ENCODE measurements around the gene AACS. TPM values are rescaled to one million over a fixed set of nuclear protein-coding genes. Genes with fewer than 3 reads are reported as not detected.
A peak's percentile ranks its signal among the peaks of the same experiment; 100 is the strongest.

The AACS gene
- total and polyA plus RNA-seq, 2 of the 8 experiments (the other 6 are each of a cell fraction or from before 2014, with no cell fraction given): 51.9 to 52.4 TPM

DNA sequence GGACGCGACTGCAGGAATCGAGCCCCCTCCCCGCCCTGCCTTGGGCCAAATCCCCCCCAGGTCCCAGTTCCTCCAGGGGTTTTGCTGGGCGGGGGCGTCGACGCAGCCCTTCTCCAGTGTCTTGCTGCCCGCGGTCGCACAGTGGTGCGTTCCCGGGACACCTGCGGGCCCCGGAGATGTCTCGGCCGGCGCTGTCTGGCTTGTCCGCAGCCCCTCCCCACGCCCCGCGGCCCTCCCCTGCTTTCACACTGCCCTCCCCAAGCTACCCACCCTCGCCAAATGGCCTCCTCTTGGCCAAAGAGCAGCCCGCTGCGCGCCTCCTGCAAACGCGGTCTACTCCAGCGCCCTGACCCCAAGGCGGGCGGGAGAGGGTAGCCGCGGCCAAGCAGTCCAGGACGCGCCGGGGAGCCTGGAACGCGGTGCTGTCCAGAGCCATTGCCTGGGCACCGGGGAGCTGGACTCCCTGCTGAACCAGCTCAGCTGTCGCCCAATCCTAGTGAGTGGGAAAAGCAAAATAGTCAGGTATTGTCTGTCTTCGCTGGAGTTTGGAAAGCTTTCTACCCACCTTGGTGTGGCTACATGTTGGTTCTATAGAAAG, 122.0 kb downstream of the AACS start:
- Histone ChIP-seq H2AFZ (ENCODE audit: low read length) (no peak overlapping the region), H3K4ac (replicated peaks; ENCODE audit: insufficient read length, low read depth, low read length) (peak overlapping the region; percentile 1)

More for the DNA sequence above, 122.0 kb downstream of the AACS start:
- Histone ChIP-seq H3K4me1 (replicated peaks in 1 of 4; ENCODE audit: control insufficient read depth in 3 of 4, insufficient read depth in 4 of 4, low read length in 3 of 4) (peaks cover 24 to 45% (median 31%) of the 10 kb centered on the region in 4 experiments), H3K23me2 (ENCODE audit: low read depth, low read length) (peaks cover 33% of the 10 kb centered on the region), H4K91ac (replicated peaks; ENCODE audit: insufficient read length, low read length) (no peak overlapping the region), H2BK120ac (replicated peaks; ENCODE audit: low read depth, low read length) (no peak overlapping the region), H3K23ac (ENCODE audit: insufficient read length) (no peak overlapping the region), H2BK12ac (ENCODE audit: low read depth, low read length) (peak overlapping the region; percentile 55; the same call in 1 of the 2 replicates), H3K27me3 (replicated peaks in 1 of 4; ENCODE audit: control insufficient read depth in 3 of 4, extremely low read depth in 1 of 4, insufficient read depth in 3 of 4, low read length in 3 of 4) (peaks cover 0 to 11% (median 5%) of the 10 kb centered on the region in 4 experiments; a peak in 4 of 7 replicates), H3K36me3 (ENCODE audit: control insufficient read depth in 2 of 4, insufficient read depth in 4 of 4, low read length in 3 of 4) (no peaks in the 10 kb centered on the region), H3K4me3 (ENCODE audit: extremely low read depth in 1 of 4, insufficient read depth in 2 of 4, low read depth in 3 of 4, low read length in 4 of 4) (peak overlapping the region; percentile 31 to 91 (median 61)), H2BK15ac (ENCODE audit: low read length) (peak overlapping the region; percentile 48; the same call in 1 of the 2 replicates), H3K56ac (replicated peaks; ENCODE audit: insufficient read length, low read depth, low read length) (no peak overlapping the region), H4K20me1 (replicated peaks in 1 of 2; ENCODE audit: control insufficient read depth in 1 of 2, insufficient read depth in 2 of 2, low read length in 2 of 2) (peaks cover 8 to 22% of the 10 kb centered on the region in 2 experiments), H3K9ac (replicated peaks in 1 of 4; ENCODE audit: extremely low read depth in 1 of 4, low read depth in 3 of 4, low read length in 3 of 4) (peak overlapping the region in 1 of 4 experiments; percentile 34; a peak in 2 of 7 replicates), H3K14ac (ENCODE audit: insufficient read length) (no peak overlapping the region), H3K27ac (ENCODE audit: low read depth, low read length) (no peak overlapping the region), H3K79me1 (ENCODE audit: low read depth, low read length) (peaks cover 16% of the 10 kb centered on the region), H3K4me2 (ENCODE audit: insufficient read depth in 1 of 2, low read depth in 2 of 2, low read length in 2 of 2) (peak overlapping the region; percentile 72 to 80), H3K9me3 (ENCODE audit: insufficient read depth in 2 of 2, low read depth in 1 of 2, low read length in 1 of 2) (no peaks in the 10 kb centered on the region), H2AK5ac (ENCODE audit: low read depth, low read length) (no peak overlapping the region), H4K5ac (ENCODE audit: insufficient read length, low read depth, low read length) (no peak overlapping the region), H3K18ac (ENCODE audit: extremely low read depth, low read length) (peak overlapping the region; percentile 44), H3K79me2 (ENCODE audit: control insufficient read depth in 1 of 2, insufficient read depth in 2 of 2, low read length in 2 of 2) (peaks cover 4 to 43% of the 10 kb centered on the region in 2 experiments; a peak in 3 of 4 replicates), H2BK20ac (ENCODE audit: low read length) (no peak overlapping the region; the same call in 1 of the 2 replicates), H4K8ac (ENCODE audit: extremely low read depth, insufficient read depth, low read length) (peak overlapping the region; percentile 25; the same call in 1 of the 2 replicates), H2BK5ac (ENCODE audit: low read depth, low read length) (peak overlapping the region; percentile 14; the same call in 1 of the 2 replicates)
- ChIA-PET POLR2A (ENCODE audit: partially characterized antibody) (interaction anchor here (0.6 to 4.8 kb wide), 9 partner anchors 10 to 95 kb away, joined by 3 to 30 read pairs (median 5); no protein-coding TSS in a partner anchor), CTCF (ENCODE audit: partially characterized antibody) (interaction anchor here (0.8 to 3.7 kb wide), 7 partner anchors 11 to 881 kb away, joined by 3 to 24 read pairs (median 5); no protein-coding TSS in a partner anchor)
- DNase-seq (ENCODE audit: low read depth in 1 of 2, low spot score in 2 of 2) (peak in 1 of 2 experiments; percentile 62), FAIRE-seq (no peak)
- no peak for TF ChIP-seq KDM4A (IDR thresholded peaks at IDR 0.05; ENCODE audit: low read depth, low read length, severe bottlenecking)
- no peak for TF ChIP-seq YY1 (IDR thresholded peaks at IDR 0.05; ENCODE audit: low read depth, low read length)
- TF ChIP-seq SIN3A (conservative IDR thresholded peaks at IDR 0.05 in 1 of 2, IDR thresholded peaks at IDR 0.05 in 1 of 2; ENCODE audit: low read depth in 1 of 2, low read length in 2 of 2): 0 out of 4 replicates have a peak, but pooled peaks of 1 of the 2 experiments have one; percentile 34
- WGBS, 2 experiments (ENCODE audit: extremely low coverage in 1 of 2, insufficient coverage in 1 of 2, insufficient read length in 1 of 2, insufficient replicate concordance in 2 of 2, low coverage in 1 of 2, low lambda C conversion rate in 2 of 2, missing lambda C conversion rate in 1 of 2): 2% methylated on average over 36 of the region's 41 CpGs; no CpG with 5 or more reads in 1 of the 2 experiments

Measured in H1 (cell line).